Thyroid gland (tissue), 4 donors: Measurements from ENCODE around the gene NCF2.

Experiments used
- POLR2A ChIP-seq, 2 donors: fragments of 450-650 bp; IDR thresholded peaks; one replicate each; pipeline ENCODE4 v1.6.1; 2017; ENCODE audit warnings: antibody characterized with exemption in 2 of 2, mild to moderate bottlenecking in 2 of 2, moderate library complexity in 1 of 2
- TF ChIP-seq, protein P1 (sequence below), 6 experiments: fragments of 200-600 bp in 3 of 6; fragments of 450-650 bp in 3 of 6; sonication (generic) in 3 of 6; IDR thresholded peaks; one replicate each; pipeline ENCODE4 v1.5.1; 2016 to 2019; ENCODE audit warnings: antibody characterized with exemption in 6 of 6, mild to moderate bottlenecking in 2 of 6, inconsistent platforms in 1 of 6, moderate library complexity in 1 of 6

DNA sequence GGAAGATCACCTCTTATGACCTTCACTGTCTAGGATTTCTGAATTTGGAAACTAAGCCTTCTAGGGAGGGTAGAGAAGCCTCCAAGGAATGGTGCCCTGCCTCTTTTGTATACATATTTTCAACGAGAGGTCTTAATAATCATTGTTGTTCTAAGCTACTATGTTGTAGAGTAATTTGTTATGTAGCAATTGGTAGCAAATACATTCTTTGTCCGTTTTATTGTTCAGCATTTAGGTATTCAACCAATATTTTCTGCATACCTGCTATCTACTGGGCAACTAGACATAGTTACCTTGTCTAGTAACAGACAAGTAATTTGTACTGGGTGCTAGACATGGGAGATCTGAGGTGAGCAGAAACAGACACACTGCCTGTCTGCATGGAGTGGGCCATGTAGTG is 20.8 kb upstream of the NCF2 start:
- TF ChIP-seq POLR2A (IDR thresholded peaks at IDR 0.05), result no peak
- TF ChIP-seq, protein P1, sequence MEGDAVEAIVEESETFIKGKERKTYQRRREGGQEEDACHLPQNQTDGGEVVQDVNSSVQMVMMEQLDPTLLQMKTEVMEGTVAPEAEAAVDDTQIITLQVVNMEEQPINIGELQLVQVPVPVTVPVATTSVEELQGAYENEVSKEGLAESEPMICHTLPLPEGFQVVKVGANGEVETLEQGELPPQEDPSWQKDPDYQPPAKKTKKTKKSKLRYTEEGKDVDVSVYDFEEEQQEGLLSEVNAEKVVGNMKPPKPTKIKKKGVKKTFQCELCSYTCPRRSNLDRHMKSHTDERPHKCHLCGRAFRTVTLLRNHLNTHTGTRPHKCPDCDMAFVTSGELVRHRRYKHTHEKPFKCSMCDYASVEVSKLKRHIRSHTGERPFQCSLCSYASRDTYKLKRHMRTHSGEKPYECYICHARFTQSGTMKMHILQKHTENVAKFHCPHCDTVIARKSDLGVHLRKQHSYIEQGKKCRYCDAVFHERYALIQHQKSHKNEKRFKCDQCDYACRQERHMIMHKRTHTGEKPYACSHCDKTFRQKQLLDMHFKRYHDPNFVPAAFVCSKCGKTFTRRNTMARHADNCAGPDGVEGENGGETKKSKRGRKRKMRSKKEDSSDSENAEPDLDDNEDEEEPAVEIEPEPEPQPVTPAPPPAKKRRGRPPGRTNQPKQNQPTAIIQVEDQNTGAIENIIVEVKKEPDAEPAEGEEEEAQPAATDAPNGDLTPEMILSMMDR (IDR thresholded peaks at IDR 0.05), result no peak
